H1 (cell line): ENCODE data around the gene SEMA5B. TPM values are rescaled to one million over a fixed set of nuclear protein-coding genes. Genes with fewer than 3 reads are reported as not detected.

Experiments
- CTCF ChIA-PET: fragments of 300-600 bp; sonication (Branson Sonifier 250); formaldehyde crosslinking; loops from one replicate; lab custom pipeline; 2021; ENCODE audit not compliant: partially characterized antibody; lab: Charles Lee
- POLR2A ChIA-PET: fragments of 300-600 bp; sonication (Branson Sonifier 250); formaldehyde crosslinking; loops from one replicate; lab custom pipeline; 2021; ENCODE audit warnings: inconsistent platforms; ENCODE audit not compliant: partially characterized antibody; lab: Charles Lee
- DNase-seq, 2 experiments: peaks; one replicate each; pipeline versions ENCODE4 v3.0.0 to v3.0.0-alpha.2; 2010 to 2022; ENCODE audit warnings: low spot score in 2 of 2, low read depth in 1 of 2, mixed read lengths in 1 of 2
- FAIRE-seq: peaks from 2 replicates; lab custom pipeline; 2011; peaks lifted over from hg19 to GRCh38; lab: Jason Lieb, UNC
- H2AFZ ChIP-seq: 2 replicates; pipeline ENCODE4 v1.8.1; 2012; ENCODE audit warnings: low read length, inconsistent platforms
- H2AK5ac ChIP-seq: 2 replicates; pipeline ENCODE4 v1.6.1; 2013; ENCODE audit warnings: low read depth, low read length
- H2BK120ac ChIP-seq: replicated peaks from 2 replicates; pipeline ENCODE3; 2013; ENCODE audit warnings: low read depth, low read length, inconsistent platforms
- H2BK12ac ChIP-seq: 2 replicates; pipeline ENCODE4 v1.6.1; 2013; ENCODE audit warnings: low read depth, low read length
- H2BK15ac ChIP-seq: 2 replicates; pipeline ENCODE4 v1.6.1; 2013; ENCODE audit warnings: low read length
- H2BK20ac ChIP-seq: 2 replicates; pipeline ENCODE4 v1.6.1; 2013; ENCODE audit warnings: low read length
- H2BK5ac ChIP-seq: 2 replicates; pipeline ENCODE4 v1.6.1; 2013; ENCODE audit warnings: low read depth, low read length
- H3K14ac ChIP-seq: 2 replicates; pipeline ENCODE4 v1.6.1; 2013; ENCODE audit warnings: inconsistent platforms; ENCODE audit not compliant: insufficient read length
- H3K18ac ChIP-seq: 2 replicates; pipeline ENCODE4 v1.6.1; 2013; ENCODE audit warnings: low read length; ENCODE audit errors: extremely low read depth
- H3K23ac ChIP-seq: 2 replicates; pipeline ENCODE4 v1.6.1; 2013; ENCODE audit warnings: inconsistent platforms; ENCODE audit not compliant: insufficient read length
- H3K23me2 ChIP-seq: 2 replicates; pipeline ENCODE4 v1.6.1; 2013; ENCODE audit warnings: low read depth, low read length
- H3K27ac ChIP-seq: 2 replicates; pipeline ENCODE4 v1.6.1; 2011; ENCODE audit warnings: low read depth, low read length, inconsistent platforms
- H3K27me3 ChIP-seq, 4 experiments: replicated peaks in 1 of 4; 1 replicate in 1 of 4; 2 replicates in 3 of 4; pipeline versions ENCODE4 v1.6.1 to v1.8.1; 2011 to 2013; ENCODE audit warnings: low read length in 3 of 4, mild to moderate bottlenecking in 3 of 4, inconsistent platforms in 2 of 4, mixed read lengths in 2 of 4, moderate library complexity in 1 of 4; ENCODE audit not compliant: control insufficient read depth in 3 of 4, insufficient read depth in 3 of 4; ENCODE audit errors: extremely low read depth in 1 of 4
- H3K36me3 ChIP-seq, 4 experiments: 2 replicates each; pipeline versions ENCODE4 v1.6.1 to v1.8.1; 2011 to 2013; ENCODE audit warnings: mild to moderate bottlenecking in 4 of 4, low read length in 3 of 4, moderate library complexity in 2 of 4, control low read depth in 1 of 4, inconsistent platforms in 1 of 4; ENCODE audit not compliant: insufficient read depth in 4 of 4, control insufficient read depth in 2 of 4
- H3K4ac ChIP-seq: replicated peaks from 2 replicates; pipeline ENCODE3; 2013; ENCODE audit warnings: low read length, low read depth, mixed read lengths, inconsistent platforms; ENCODE audit not compliant: insufficient read length
- H3K4me1 ChIP-seq, 4 experiments: replicated peaks in 1 of 4; 1 replicate in 1 of 4; 2 replicates in 3 of 4; pipeline versions ENCODE4 v1.6.1 to v1.8.1; 2011 to 2013; ENCODE audit warnings: low read length in 3 of 4, inconsistent platforms in 2 of 4, mixed read lengths in 1 of 4; ENCODE audit not compliant: insufficient read depth in 4 of 4, control insufficient read depth in 3 of 4
- H3K4me2 ChIP-seq, 2 experiments: 2 replicates each; pipeline versions ENCODE4 v1.6.1 to v1.8.1; 2011 to 2013; ENCODE audit warnings: low read depth in 2 of 2, low read length in 2 of 2, control low read depth in 1 of 2, inconsistent platforms in 1 of 2, mild to moderate bottlenecking in 1 of 2; ENCODE audit not compliant: insufficient read depth in 1 of 2
- H3K4me3 ChIP-seq, 4 experiments: fragments of 200-600, 300-600 bp in 1 of 4; sonication (generic), shearing (Covaris generic), sonication (Bioruptor Twin) in 1 of 4; 2 replicates each; pipeline versions ENCODE4 v1.5.1 to v1.8.1; 2011 to 2016; ENCODE audit warnings: low read length in 4 of 4, low read depth in 3 of 4, control low read depth in 2 of 4, inconsistent platforms in 2 of 4, mild to moderate bottlenecking in 2 of 4, mixed read lengths in 1 of 4, moderate library complexity in 1 of 4; ENCODE audit not compliant: insufficient read depth in 2 of 4; ENCODE audit errors: extremely low read depth in 1 of 4
- H3K56ac ChIP-seq: replicated peaks from 2 replicates; pipeline ENCODE3; 2013; ENCODE audit warnings: low read depth, mild to moderate bottlenecking, mixed read lengths, low read length, inconsistent platforms; ENCODE audit not compliant: insufficient read length
- H3K79me1 ChIP-seq: 2 replicates; pipeline ENCODE4 v1.6.1; 2013; ENCODE audit warnings: low read depth, low read length, control low read depth
- H3K79me2 ChIP-seq, 2 experiments: 2 replicates each; pipeline versions ENCODE4 v1.6.1 to v1.8.1; 2012 to 2013; ENCODE audit warnings: low read length in 2 of 2, mild to moderate bottlenecking in 2 of 2, inconsistent platforms in 1 of 2; ENCODE audit not compliant: insufficient read depth in 2 of 2, control insufficient read depth in 1 of 2
- H3K9ac ChIP-seq, 4 experiments: replicated peaks in 1 of 4; 1 replicate in 1 of 4; 2 replicates in 3 of 4; pipeline versions ENCODE4 v1.6.1 to v1.8.1; 2011 to 2013; ENCODE audit warnings: low read depth in 3 of 4, low read length in 3 of 4, control low read depth in 2 of 4, mild to moderate bottlenecking in 2 of 4, moderate library complexity in 2 of 4, inconsistent platforms in 1 of 4; ENCODE audit errors: extremely low read depth in 1 of 4
- H3K9me3 ChIP-seq, 2 experiments: 2 replicates each; pipeline versions ENCODE4 v1.6.1 to v1.8.1; 2012 to 2013; ENCODE audit warnings: mild to moderate bottlenecking in 2 of 2, moderate library complexity in 2 of 2, control low read depth in 1 of 2, inconsistent platforms in 1 of 2, low read depth in 1 of 2, low read length in 1 of 2, mixed read lengths in 1 of 2; ENCODE audit not compliant: insufficient read depth in 2 of 2
- H4K20me1 ChIP-seq, 2 experiments: replicated peaks in 1 of 2; 2 replicates each; pipeline versions ENCODE3 to v1.8.1; 2011 to 2013; ENCODE audit warnings: inconsistent platforms in 2 of 2, low read length in 2 of 2, mild to moderate bottlenecking in 1 of 2; ENCODE audit not compliant: insufficient read depth in 2 of 2, control insufficient read depth in 1 of 2
- H4K5ac ChIP-seq: 2 replicates; pipeline ENCODE4 v1.6.1; 2013; ENCODE audit warnings: low read length, low read depth, mixed read lengths, inconsistent platforms; ENCODE audit not compliant: insufficient read length
- H4K8ac ChIP-seq: 2 replicates; pipeline ENCODE4 v1.8.0; 2013; ENCODE audit warnings: mild to moderate bottlenecking, moderate library complexity, low read length, inconsistent platforms; ENCODE audit not compliant: insufficient read depth; ENCODE audit errors: extremely low read depth
- H4K91ac ChIP-seq: replicated peaks from 2 replicates; pipeline ENCODE3; 2013; ENCODE audit warnings: low read length, mixed read lengths, inconsistent platforms; ENCODE audit not compliant: insufficient read length
- ASH2L ChIP-seq: fragments of 200-600, 300-600 bp; sonication (generic); IDR thresholded peaks from one replicate; pipeline ENCODE4 v1.7.1; 2017; ENCODE audit warnings: low read length
- BRCA1 ChIP-seq: IDR thresholded peaks from 2 replicates; pipeline ENCODE4 v1.6.1; 2012; ENCODE audit warnings: low read depth, low read length, improper control_type of control experiment
- CHD2 ChIP-seq: IDR thresholded peaks from 2 replicates; pipeline ENCODE4 v1.6.1; 2012; ENCODE audit warnings: low read length, improper control_type of control experiment
- CTCF ChIP-seq, 3 experiments: IDR thresholded peaks; 1 replicate in 2 of 3; 2 replicates in 1 of 3; pipeline versions ENCODE4 v1.5.1 to v1.6.1; 2011; ENCODE audit warnings: low read length in 3 of 3, mild to moderate bottlenecking in 3 of 3, inconsistent platforms in 2 of 3, low read depth in 1 of 3, moderate library complexity in 1 of 3; ENCODE audit not compliant: insufficient read depth in 1 of 3; ENCODE audit errors: control extremely low read depth in 1 of 3
- HDAC2 ChIP-seq, 2 experiments: fragments of 300-600 bp in 1 of 2; sonication (generic) in 1 of 2; IDR thresholded peaks; 2 replicates each; pipeline ENCODE4 v1.6.1; 2011 to 2012; ENCODE audit warnings: low read depth in 2 of 2, low read length in 2 of 2, mild to moderate bottlenecking in 2 of 2, moderate library complexity in 2 of 2, borderline replicate concordance in 1 of 2, inconsistent platforms in 1 of 2
- JUN ChIP-seq: IDR thresholded peaks from 2 replicates; pipeline ENCODE4 v1.6.1; 2011; ENCODE audit warnings: low read depth, mild to moderate bottlenecking, improper control_type of control experiment, low read length
- MAX ChIP-seq: IDR thresholded peaks from 2 replicates; pipeline ENCODE4 v1.6.1; 2012; ENCODE audit warnings: inconsistent platforms
- PHF8 ChIP-seq: fragments of 200-600 bp; sonication (generic); conservative IDR thresholded peaks from 2 replicates; pipeline ENCODE4 v1.7.1; 2012; ENCODE audit warnings: low read depth, mild to moderate bottlenecking, inconsistent platforms, low read length, moderate library complexity
- RBBP5 ChIP-seq: IDR thresholded peaks from 2 replicates; pipeline ENCODE4 v1.7.1; 2012; ENCODE audit warnings: low read depth, mild to moderate bottlenecking, inconsistent platforms, low read length, moderate library complexity, borderline replicate concordance
- RFX5 ChIP-seq: IDR thresholded peaks from 2 replicates; pipeline ENCODE4 v1.6.1; 2011; ENCODE audit warnings: low read depth, low read length, improper control_type of control experiment, borderline replicate concordance
- RXRA ChIP-seq: IDR thresholded peaks from 2 replicates; pipeline ENCODE4 v1.6.1; 2011; ENCODE audit warnings: low read depth, mild to moderate bottlenecking, low read length, moderate library complexity; ENCODE audit not compliant: insufficient read depth
- SP4 ChIP-seq: IDR thresholded peaks from 2 replicates; pipeline ENCODE4 v1.6.1; 2012; ENCODE audit warnings: low read length, inconsistent platforms
- TEAD4 ChIP-seq: IDR thresholded peaks from 2 replicates; pipeline ENCODE4 v1.6.1; 2012; ENCODE audit warnings: low read depth, low read length, inconsistent platforms, mixed read lengths
- WGBS, 2 experiments: shearing (Covaris generic) in 1 of 2; methylation state at CpG; one replicate each; pipeline versions ENCODE4 v1.1.6 to v1.1.7; 2013 to 2015; ENCODE audit warnings: low lambda C conversion rate in 2 of 2, mixed read lengths in 2 of 2, inconsistent platforms in 1 of 2, low coverage in 1 of 2, missing lambda C conversion rate in 1 of 2; ENCODE audit not compliant: insufficient replicate concordance in 2 of 2, insufficient coverage in 1 of 2, insufficient read length in 1 of 2; ENCODE audit errors: extremely low coverage in 1 of 2, missing lambda C conversion rate in 1 of 2; 5-methylcytosine and 5-hydroxymethylcytosine counted together
- polyA plus RNA-seq, 7 experiments: library from polyadenylated mRNA; depleted of rRNA in 3 of 7; stranded (reverse) in 5 of 7; unstranded in 2 of 7; fragments of >200 nt in 5 of 7; fragments of 200-250 nt in 2 of 7; gene quantifications; 1 replicate in 5 of 7; 2 replicates in 1 of 7; 4 replicates in 1 of 7; pipeline versions ENCODE4 v1.2.1 to v1.2.3, GENCODE V29; 2011 to 2013; ENCODE audit warnings: missing spikeins in 2 of 7, mixed read lengths in 2 of 7
- total RNA-seq: library from RNA; stranded (reverse); fragmentation: NEBNext Ultra II Directional; extraction: Animal tissue kit (Norgen Biotek cat#: 25700); gene quantifications from 2 replicates; pipeline ENCODE4 v1.2.1, GENCODE V29; 2021

SEMA5B gene
- total and polyA plus RNA-seq, 2 of the 8 experiments (the other 6 are each of a cell fraction or from before 2014, with no cell fraction given) = 13.1 to 22.4 TPM

- H3K14ac ChIP-seq = no peak overlapping the region
- ChIA-PET CTCF (interaction anchor here (0.8 to 3.8 kb wide), 7 partner anchors 10 to 106 kb away, joined by 3 to 17 read pairs (median 4); no protein-coding TSS in a partner anchor), POLR2A (no interaction called here)
- H3K27me3 ChIP-seq = no peaks in the 10 kb centered on the region
- H4K5ac ChIP-seq = no peak overlapping the region
- no peaks in the 10 kb centered on the region for H3K9me3 ChIP-seq
- H2BK120ac ChIP-seq = no peak overlapping the region
- no peak overlapping the region for H2BK12ac ChIP-seq
- H3K23me2 ChIP-seq = no peaks in the 10 kb centered on the region
- no peak overlapping the region for H2AK5ac ChIP-seq
- H4K91ac ChIP-seq = no peak overlapping the region
- H3K23ac ChIP-seq = no peak overlapping the region
- H3K4me2 ChIP-seq = no peak overlapping the region
- no peaks in the 10 kb centered on the region; a peak in 1 of 8 replicates for H3K36me3 ChIP-seq
- H3K79me2 ChIP-seq = no peaks in the 10 kb centered on the region
- no peak for FAIRE-seq
- no peak overlapping the region for H3K9ac ChIP-seq
- no peak overlapping the region for H3K27ac ChIP-seq
- no peak overlapping the region for H3K4me3 ChIP-seq
- H2AFZ ChIP-seq = no peak overlapping the region
- H2BK20ac ChIP-seq = no peak overlapping the region
- peaks cover 0 to 4% (median 1%) of the 10 kb centered on the region in 4 experiments; a peak in 5 of 7 replicates for H3K4me1 ChIP-seq
- no peak overlapping the region for H2BK15ac ChIP-seq
- H4K20me1 ChIP-seq = no peaks in the 10 kb centered on the region
- no peak overlapping the region for H2BK5ac ChIP-seq
- H3K79me1 ChIP-seq = no peaks in the 10 kb centered on the region
- H4K8ac ChIP-seq = no peak overlapping the region
- DNase-seq = no peak
- 91% methylated on average over 3 of the region's 3 CpGs; no CpG with 5 or more reads in 1 of the 2 experiments for WGBS, 2 experiments
- H3K18ac ChIP-seq = no peak overlapping the region
- no peak overlapping the region for H3K56ac ChIP-seq
- H3K4ac ChIP-seq = no peak overlapping the region
- TF ChIP-seq CHD2 = no peak
- TF ChIP-seq TEAD4 = no peak
- no peak for TF ChIP-seq RXRA
- no peak for TF ChIP-seq RBBP5
- TF ChIP-seq JUN = no peak
- no peak for TF ChIP-seq PHF8
- no peak for TF ChIP-seq RFX5
- no peak for TF ChIP-seq BRCA1
- TF ChIP-seq HDAC2 (IDR thresholded peaks at IDR 0.05; ENCODE audit: borderline replicate concordance in 1 of 2, low read depth in 2 of 2, low read length in 2 of 2) = no peak
- no peak for TF ChIP-seq MAX
- no peak for TF ChIP-seq CTCF (IDR thresholded peaks at IDR 0.05; ENCODE audit: control extremely low read depth in 1 of 3, insufficient read depth in 1 of 3, low read depth in 1 of 3, low read length in 3 of 3)
- TF ChIP-seq ASH2L = no peak
- no peak for TF ChIP-seq SP4
Measured at GRCh38 chr3:123047062-123047319, 19.4 kb upstream of the SEMA5B start.
